COLO668 (cell line): ENCODE data around the gene DIAPH3.
"Not testable (repeated sequence)": the region's sequence is repeated elsewhere in the genome, so short reads cannot be mapped to it uniquely, and the experiment has no call there.

Source experiments
- DNase-seq: peaks from one replicate; lab custom pipeline; 2025; ENCODE audit not compliant: unreplicated experiment; lab: John Stamatoyannopoulos, UW

The DIAPH3 gene, protein sequence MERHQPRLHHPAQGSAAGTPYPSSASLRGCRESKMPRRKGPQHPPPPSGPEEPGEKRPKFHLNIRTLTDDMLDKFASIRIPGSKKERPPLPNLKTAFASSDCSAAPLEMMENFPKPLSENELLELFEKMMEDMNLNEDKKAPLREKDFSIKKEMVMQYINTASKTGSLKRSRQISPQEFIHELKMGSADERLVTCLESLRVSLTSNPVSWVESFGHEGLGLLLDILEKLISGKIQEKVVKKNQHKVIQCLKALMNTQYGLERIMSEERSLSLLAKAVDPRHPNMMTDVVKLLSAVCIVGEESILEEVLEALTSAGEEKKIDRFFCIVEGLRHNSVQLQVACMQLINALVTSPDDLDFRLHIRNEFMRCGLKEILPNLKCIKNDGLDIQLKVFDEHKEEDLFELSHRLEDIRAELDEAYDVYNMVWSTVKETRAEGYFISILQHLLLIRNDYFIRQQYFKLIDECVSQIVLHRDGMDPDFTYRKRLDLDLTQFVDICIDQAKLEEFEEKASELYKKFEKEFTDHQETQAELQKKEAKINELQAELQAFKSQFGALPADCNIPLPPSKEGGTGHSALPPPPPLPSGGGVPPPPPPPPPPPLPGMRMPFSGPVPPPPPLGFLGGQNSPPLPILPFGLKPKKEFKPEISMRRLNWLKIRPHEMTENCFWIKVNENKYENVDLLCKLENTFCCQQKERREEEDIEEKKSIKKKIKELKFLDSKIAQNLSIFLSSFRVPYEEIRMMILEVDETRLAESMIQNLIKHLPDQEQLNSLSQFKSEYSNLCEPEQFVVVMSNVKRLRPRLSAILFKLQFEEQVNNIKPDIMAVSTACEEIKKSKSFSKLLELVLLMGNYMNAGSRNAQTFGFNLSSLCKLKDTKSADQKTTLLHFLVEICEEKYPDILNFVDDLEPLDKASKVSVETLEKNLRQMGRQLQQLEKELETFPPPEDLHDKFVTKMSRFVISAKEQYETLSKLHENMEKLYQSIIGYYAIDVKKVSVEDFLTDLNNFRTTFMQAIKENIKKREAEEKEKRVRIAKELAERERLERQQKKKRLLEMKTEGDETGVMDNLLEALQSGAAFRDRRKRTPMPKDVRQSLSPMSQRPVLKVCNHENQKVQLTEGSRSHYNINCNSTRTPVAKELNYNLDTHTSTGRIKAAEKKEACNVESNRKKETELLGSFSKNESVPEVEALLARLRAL

DNA sequence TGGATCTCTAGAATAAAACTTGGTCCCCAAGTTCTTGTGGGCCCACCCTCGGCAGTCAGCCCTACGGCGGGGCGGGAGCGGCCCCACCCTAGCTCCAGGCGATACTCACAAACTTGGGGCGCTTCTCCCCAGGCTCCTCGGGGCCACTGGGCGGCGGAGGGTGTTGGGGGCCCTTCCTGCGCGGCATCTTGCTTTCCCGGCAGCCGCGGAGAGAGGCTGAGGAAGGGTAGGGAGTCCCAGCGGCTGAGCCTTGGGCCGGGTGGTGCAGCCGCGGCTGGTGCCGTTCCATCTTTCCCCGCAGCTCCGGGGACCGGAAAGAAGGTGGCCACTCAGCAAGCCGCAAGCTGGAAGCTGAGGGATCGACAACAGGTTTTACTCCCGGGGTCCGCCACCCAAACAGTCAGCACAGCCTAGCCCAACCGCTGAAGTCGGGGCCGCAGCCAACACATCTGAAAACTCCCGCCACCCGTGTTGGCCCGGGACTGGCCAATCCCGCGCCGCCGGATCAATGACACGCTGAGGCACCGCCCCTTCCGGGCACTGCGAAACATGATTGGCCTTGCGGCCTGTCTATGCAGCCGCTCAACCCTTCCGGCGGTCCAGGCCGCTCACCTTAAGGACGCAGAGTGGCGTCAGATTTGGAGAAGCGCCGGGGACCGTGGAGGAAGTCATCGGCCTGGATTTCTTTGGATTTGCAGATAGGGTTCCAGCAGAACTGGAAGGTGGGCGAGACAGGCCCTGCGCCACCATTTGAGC lies at the start of gene DIAPH3:
Gene DIAPH3 (minus strand): TSS at position 451 of the 756 bp plus-strand sequence. CDS start 162 bp downstream, at position 289.
- DNase-seq, result peak; percentile 100

DNA sequence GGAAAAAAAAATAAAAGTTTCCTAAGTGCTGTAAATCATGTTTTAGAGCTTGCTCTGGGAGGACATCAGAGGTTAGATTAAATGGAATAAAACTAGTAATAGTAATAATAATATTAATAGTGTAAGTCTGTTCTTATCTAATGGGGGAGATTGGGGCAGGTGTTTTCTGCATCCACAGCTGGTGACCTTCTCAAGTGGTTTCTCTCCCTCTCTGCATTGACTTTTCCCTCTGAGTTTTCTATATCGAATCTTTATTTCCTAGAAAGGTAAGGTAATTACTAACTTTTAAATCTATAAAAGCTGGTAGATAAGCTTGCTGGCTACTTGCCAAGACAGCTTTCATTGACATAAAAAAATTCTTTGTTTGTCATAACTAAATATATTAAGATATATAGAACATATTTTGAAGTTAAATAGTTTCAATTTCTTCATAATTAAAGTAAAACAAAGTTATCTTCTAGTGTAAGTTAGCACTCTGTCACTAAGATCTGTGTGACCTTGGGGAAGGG lies 49.6 kb upstream of the DIAPH3 start:
- DNase-seq, result no peak

DNA sequence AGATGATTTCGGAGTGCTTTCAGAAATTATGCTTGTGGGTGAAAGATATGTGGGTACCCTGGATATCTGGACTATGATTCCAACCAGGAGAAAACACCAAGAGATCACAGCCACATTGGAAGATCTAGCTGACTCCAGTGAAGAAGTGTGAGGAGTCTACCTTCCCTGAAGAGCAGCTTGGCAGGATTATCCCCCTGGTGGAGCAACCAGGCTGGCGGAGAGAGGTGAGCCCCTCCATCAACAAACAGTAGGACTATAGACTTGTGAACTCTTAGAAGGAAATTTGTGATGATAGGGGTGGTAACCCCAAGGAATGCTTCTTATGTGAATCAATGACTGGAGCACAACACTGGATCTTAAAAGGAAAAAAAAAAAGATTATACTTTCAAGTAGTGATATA lies 47.8 kb upstream of the DIAPH3 start:
- DNase-seq, result no peak

DNA sequence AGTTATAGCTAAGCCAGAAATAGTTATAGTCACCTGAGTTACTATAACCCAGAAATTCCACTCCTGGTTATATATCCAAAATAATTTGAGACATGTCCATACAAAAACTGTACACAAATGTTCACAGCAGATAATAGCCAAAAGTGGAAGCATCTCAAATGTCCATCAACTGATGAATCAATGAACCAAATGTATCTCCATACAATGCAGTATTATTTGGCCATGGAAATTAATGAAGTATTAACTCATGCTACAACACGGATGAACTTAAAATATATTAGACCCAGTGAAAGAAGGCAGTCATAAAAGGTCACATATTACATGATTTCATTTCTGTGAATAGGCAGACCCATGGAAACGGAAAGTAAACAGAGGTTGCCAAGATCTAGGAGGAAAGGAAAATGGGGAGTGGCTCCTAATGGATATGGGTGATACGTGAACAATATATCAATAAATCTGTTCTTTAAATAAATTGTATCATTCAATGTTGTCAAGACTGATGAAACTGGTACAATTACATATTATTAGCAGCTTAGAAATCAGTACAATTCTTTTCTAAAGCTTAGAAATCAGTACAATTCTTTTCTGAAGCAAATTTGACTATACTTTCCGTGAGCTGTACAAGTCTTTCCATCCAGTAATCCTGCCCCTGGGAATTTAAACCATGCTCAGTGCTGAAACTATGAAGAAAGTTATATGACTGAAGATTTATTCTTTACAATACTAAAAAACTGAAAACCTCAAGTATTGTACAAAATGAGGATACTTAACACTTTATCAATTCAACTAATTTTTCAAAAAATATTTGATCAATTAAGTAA lies 47.0 kb upstream of the DIAPH3 start:
- no peak for DNase-seq

DNA sequence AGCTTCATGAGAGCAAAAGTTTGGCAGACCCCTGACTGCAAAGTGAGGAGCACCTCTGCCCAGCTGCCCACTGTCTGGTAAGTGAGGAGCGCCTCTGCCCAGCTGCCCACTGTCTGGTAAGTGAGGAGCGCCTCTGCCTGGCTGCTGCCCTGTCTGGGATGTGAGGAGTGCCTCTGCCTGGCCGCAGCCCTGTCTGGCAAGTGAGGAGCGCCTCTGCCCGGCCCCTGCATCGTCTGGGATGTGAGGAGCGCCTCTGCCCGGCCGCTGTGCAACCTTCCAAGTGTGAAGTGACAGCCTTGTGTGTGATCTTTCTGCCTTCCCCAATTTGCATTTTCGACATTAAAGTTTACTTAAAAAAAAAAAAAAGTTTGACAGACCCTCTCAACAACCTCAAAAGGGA lies 41.8 kb upstream of the DIAPH3 start:
- DNase-seq, result not testable (repeated sequence)

DNA sequence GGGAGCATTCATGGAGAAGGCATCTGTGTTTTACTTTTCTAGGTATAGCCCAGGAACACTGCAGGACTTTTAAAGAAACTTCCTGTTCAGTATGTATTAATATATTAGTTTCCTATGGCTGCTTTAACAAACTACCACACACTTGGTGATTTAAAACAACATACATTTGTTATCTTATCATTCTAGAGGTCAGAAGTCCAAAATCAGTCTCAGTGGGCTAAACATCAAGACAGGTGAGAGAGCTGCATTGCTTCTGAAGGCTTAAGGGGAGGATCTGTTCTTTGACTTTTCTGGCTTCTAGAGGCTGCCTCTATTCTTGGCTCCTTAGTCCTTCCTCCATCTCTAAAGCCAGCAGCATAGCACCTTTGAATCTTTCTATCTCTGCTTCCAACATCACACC lies 37.6 kb upstream of the DIAPH3 start:
- DNase-seq, result no peak

DNA sequence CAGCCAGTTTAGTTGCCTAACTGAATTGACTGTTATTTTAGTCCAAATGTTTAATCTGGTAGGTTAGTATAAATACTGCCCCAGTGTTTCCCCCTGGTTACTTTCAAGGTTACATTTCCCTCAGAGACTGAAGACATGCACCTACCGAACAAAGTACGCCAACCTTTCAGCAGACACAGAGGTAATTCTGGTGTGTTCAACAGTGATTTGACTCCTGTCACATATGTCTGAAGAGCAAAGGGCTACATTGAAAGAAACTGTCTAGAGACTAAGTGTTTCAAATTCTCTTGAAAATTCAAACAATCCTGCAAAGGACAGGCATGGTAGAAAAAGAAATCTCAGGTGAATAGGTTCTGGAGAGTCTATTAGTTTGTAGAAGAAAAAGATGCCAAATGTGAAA lies 32.2 kb upstream of the DIAPH3 start:
- DNase-seq, result not testable (repeated sequence)

DNA sequence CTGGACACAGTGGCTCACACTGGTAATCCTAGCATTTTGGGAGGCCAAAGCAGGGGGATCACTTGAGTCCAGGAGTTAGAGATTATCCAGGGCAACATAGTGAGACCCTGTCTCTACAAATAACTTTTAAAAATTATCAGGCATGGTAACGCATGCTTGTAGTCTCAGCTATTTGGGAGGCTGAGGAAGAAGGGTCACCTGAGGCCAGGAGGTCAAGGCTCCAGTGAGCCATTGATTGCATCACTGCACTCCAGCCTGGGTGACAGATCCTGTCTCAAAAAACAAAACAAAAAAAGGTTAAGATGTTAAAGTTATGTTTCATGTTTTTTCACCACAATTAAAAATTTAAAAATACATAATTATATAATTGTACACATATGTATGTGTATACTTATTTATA lies 19.2 kb upstream of the DIAPH3 start:
- DNase-seq, result no peak

DNA sequence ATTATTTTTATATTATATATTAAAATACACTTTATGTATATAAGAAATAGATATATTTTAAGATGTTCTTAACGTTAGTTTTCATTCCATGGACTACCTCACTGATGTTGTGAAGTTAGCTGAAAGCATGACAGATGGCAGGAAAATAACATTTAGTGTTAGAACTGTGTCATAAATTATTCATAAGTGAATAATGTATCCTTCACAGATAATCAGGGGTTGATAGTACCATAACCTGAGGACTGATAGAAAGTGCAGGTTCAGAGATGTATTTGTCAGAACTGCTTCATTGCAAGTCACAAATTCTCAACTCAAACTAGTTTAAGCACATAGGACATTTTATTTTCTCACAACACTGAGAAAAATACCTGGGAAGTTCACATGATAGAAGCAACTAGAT lies 14.6 kb upstream of the DIAPH3 start:
- DNase-seq, result no peak

DNA sequence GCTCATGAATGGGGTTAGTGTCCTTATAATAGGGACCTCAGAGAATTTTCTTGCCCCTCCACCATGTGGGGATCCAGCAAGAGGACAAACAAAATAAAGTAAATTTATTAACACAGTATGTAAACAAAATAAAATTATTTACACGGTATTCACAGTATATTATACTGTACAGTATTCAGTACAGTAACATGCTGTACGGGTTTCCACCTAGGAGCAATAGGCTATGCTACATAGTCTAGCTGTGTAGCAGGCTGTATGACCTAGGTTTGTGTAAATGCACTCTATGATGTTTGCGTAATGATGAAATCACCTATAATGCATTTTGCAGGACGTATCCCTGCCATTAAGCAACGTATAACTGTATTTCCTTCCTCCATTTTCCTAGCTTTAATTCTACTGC lies 11.8 kb upstream of the DIAPH3 start:
- DNase-seq, result no peak

DNA sequence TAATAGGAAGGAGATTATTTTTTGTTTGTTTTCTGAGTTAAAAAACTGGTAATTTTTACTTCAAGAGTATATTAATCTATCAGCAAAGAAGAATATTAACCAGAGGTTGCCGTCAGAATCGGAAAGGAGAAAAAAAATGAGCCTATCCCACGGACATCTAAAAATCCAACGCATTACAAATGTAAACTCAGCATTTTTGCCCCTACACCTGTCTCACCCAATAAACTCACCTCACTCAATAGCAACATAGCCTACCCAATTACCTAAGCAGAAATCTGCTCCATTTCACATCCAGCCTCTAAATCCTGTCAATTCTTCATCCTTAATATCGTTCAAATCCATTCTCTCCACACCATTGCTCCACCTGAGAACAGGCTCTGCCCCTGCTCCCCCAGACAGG lies 10.4 kb upstream of the DIAPH3 start:
- no peak for DNase-seq

DNA sequence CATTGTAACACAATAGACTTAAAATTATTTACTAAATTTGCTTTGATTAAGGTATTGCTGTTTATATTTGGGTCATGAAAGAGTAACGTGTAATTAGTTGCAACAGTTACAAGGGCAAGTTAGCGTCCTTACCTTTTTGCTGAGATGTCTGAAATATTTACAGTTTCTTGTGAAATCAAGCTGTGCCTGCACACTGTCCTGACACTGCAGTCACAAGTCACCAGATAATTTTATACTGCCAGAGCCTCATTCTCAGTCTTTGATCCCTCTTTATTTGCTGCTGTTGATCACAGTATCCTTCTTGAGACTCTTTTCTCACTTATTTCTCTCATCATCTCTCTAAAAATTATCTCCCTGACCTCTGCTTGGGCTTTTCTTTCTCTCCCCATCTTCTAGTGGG lies 8.4 kb upstream of the DIAPH3 start:
- DNase-seq, result no peak

DNA sequence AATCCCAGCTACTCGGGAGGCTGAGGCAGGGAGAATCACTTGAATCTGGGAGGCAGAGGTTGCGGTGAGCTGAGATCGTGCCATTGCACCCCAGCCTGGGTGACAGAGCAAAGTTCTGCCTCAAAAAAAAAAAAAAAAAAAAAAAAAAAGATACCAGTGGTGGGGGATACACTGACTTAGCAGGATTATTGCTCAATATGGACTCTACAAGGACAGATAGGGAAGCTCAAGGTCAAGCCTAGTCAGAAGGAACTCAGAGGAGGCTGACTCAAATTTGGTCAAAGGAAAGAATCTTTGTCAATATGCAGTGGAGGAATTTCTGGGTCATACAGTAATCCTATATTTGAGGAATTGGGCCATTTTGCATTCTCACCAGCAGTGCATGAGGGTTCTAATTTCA lies 6.7 kb upstream of the DIAPH3 start:
- no peak for DNase-seq

DNA sequence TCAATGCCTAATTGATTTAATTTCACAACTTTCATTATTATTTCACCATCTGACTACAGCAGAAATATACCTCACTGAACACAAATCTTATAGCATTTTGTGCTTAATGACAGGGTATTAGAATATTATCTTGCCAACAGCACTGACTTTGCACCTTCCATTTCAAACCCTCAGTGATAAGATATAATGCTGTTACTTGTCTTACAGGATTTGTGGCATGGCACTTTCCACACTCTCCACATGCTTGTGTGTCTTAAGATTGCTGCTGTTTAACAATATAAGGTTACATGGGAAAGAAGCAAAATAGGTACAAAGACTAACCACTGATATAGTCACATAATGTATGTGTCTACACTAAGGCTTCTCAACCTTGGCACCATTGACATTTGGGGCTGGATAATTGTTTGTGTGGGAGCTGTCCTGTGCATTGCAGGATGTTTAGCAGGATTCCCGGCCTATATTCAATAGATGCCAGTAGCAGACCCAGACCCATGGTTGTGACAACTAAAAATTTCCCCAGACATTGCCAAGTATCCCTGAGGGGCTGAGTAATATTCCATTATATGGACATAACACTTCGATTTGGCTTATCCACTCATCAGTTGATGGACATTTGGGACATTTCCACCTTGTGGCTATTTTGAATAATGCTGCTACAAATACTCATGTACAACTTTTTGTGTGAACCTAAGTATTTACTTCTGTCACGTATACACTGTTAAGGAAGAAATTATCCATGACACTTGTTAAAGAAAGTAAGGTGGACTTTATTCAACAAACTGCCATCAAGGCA lies 5.7 kb upstream of the DIAPH3 start:
- no peak for DNase-seq

DNA sequence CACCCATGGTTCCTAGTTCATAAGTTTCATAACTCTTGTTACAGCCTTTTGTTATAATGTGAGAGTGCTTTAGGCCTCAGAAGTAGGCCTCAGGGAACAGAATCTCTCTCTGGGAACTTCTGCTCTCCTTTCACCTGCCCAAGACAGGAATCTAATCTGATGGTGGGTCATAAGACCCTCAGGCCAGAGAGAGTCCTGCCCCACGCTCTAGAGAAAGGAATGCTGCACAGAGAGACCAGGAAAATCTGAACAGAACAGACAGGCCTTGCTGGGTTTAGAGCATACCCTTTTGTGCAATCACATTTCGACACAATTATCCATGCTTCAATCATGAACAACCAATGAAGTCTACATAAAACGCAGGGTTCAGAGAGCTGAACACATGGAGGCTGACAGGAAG lies 3.4 kb upstream of the DIAPH3 start:
- no peak for DNase-seq

DNA sequence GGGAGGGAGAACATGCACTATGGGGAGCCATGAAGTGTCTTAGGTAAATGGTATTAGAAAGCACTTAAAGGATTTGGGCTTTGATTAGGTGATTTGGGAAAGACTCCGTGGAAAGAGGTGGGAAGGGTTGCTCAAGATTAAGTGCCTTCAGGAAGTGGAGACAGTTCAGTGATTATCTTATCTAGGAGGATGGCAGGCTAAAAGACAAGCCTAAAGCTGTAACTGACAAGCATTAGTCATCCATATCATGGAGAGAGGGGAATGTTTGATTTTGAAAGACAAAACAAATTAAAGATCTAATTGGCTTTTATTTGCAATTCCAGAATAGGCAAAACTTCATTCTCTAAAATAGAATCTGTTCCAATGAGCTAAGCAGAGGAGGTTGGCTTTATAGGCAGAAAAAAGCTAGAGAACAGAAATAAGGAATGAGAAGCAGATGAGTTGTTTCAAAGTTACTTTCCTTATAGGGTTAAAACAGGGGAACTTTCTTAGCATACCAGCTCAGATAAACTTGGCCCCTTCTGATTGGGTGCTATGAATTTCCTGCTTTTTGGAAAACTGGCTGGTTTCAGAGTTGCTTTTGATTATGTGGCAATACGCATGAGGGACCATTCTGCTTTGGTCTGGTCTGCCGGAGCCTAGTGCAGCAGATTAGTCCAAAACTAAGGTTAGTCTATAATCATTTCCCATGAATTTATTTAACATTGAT lies 1.8 kb upstream of the DIAPH3 start:
- DNase-seq, result no peak

DNA sequence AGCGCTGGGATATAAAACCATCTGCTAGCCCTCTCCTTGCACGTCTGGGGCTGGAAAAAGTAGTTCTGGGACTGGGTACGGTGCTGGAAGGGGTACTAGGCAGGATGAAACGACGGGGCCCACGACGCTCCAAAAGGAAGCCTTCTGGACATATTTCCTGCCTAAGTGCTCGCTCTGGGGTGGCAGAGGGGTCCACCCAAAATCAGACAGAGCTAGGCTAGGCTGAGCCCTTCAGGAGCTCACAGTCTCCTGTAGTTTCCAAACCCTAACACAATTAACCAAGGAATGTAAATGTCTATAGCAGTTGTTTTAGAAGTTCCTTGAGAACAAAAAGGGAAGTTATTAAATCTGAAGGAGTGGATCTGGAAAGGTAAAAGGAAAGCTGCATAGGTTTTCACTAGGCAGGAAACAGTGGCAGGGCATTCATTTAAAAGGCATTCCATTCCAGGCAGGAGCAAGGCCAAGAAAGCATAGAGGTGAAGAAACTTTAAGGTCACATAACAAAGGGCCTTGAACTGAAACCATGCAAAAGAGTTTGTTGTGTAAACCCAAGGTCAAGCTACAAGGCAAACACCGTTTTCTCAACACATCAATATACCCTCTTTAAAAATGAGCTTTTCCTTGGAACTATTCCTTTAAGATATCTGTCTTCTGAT lies 634 bp upstream of the DIAPH3 start:
- DNase-seq, result no peak

DNA sequence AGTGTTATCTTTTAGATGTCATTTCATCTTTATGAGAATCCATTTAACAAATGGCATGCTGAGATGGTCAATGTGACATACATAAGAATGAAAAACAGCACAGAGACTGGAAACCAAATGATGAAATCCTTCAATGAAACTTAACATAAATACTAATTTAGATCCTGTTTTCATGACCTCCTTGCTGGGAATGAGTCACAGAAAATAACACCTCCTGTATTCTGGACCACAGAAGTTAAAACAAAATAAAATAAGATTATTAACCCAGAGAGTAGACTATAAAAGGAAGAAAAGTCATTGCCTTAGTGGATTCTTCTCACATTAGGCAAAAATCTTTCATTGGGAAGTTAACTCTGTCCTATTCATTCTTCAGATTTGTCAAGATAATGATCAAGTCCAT lies 1.6 kb downstream of the DIAPH3 start:
- DNase-seq, result no peak
